K562 (cell line): ENCODE results near the gene LRP6. TPM values are rescaled to one million over a fixed set of nuclear protein-coding genes. Genes with fewer than 3 reads are reported as not detected.

Source experiments
- FOXK2 ChIP-seq, 2 experiments: fragments of 450-650 bp; IDR thresholded peaks in 1 of 2; conservative IDR thresholded peaks in 1 of 2; 2 replicates each; pipeline ENCODE4 v1.6.1; 2016; ENCODE audit warnings: low read depth in 2 of 2, mild to moderate bottlenecking in 1 of 2
- NEUROD1 ChIP-seq: fragments of 150-350 bp; IDR thresholded peaks from 2 replicates; pipeline ENCODE4 v1.6.1; 2014; ENCODE audit warnings: borderline replicate concordance, low read length, low read depth; ENCODE audit not compliant: partially characterized antibody
- NUFIP1 ChIP-seq: fragments of 450-650 bp; IDR thresholded peaks from 2 replicates; pipeline ENCODE4 v1.6.1; 2018; ENCODE audit not compliant: partially characterized antibody
- ZNF12 ChIP-seq: sonication (generic); formaldehyde crosslinking; IDR thresholded peaks from 2 replicates; pipeline ENCODE4 v1.4.0; 2020; ENCODE audit warnings: mild to moderate bottlenecking, missing genetic modification reagents
- ZNF3 ChIP-seq: fragments of 250-450 bp; sonication (Bioruptor Pico); IDR thresholded peaks from 2 replicates; pipeline ENCODE4 v1.5.0; 2021; ENCODE audit warnings: mild to moderate bottlenecking, moderate library complexity
- ZNF830 ChIP-seq: fragments of 250-450 bp; sonication (Bioruptor Pico); IDR thresholded peaks from 2 replicates; pipeline ENCODE4 v1.5.0; 2021; ENCODE audit warnings: mild to moderate bottlenecking
- polyA plus RNA-seq, 8 experiments: library from polyadenylated mRNA; depleted of rRNA in 4 of 8; stranded (reverse) in 5 of 8; unstranded in 3 of 8; fragments of >200 nt; fragmentation: Nextera tagmentation in 2 of 8; fragmentation: Illumina TruSeq in 1 of 8; extraction: Ambion mirVana in 2 of 8; extraction: Trizol in 1 of 8; gene quantifications; 2 replicates each; pipeline versions ENCODE4 v1.2.1 to v1.2.3, GENCODE V29; 2011 to 2014; ENCODE audit warnings: inconsistent platforms in 1 of 8, missing spikeins in 1 of 8
- total RNA-seq, 7 experiments: library from RNA; depleted of rRNA in 6 of 7; stranded (reverse); fragments of >200 nt in 6 of 7; fragmentation: Illumina TruSeq in 2 of 7; extraction: Trizol in 2 of 7; gene quantifications; 2 replicates each; pipeline versions ENCODE4 v1.2.1 to v1.2.3, GENCODE V29; 2011 to 2021; ENCODE audit warnings: low replicate concordance in 1 of 7
- TF ChIP-seq, protein P1 (sequence below), 2 experiments: fragments of 450-650 bp in 1 of 2; sonication (generic) in 1 of 2; formaldehyde crosslinking in 1 of 2; IDR thresholded peaks; 2 replicates each; pipeline versions ENCODE4 v1.7.1 to v1.9.0; 2016 to 2022; ENCODE audit warnings: inconsistent platforms in 1 of 2, mild to moderate bottlenecking in 1 of 2, missing genetic modification reagents in 1 of 2
- TF ChIP-seq, protein P2 (sequence below), 2 experiments: IDR thresholded peaks; 2 replicates each; pipeline ENCODE4 v1.6.1; 2011; ENCODE audit warnings: borderline replicate concordance in 1 of 2, control low read depth in 1 of 2, low read depth in 1 of 2, low read length in 1 of 2, mild to moderate bottlenecking in 1 of 2, mixed read lengths in 1 of 2, moderate library complexity in 1 of 2; ENCODE audit not compliant: insufficient read depth in 1 of 2, insufficient read length in 1 of 2, poor library complexity in 1 of 2, severe bottlenecking in 1 of 2; ENCODE audit errors: extremely low read depth in 1 of 2
- TF ChIP-seq, protein P3 (sequence below): fragments of 450-650 bp; IDR thresholded peaks from 2 replicates; pipeline ENCODE4 v1.6.1; 2016; ENCODE audit warnings: low read depth, mild to moderate bottlenecking, moderate library complexity
- TF ChIP-seq, protein P4 (sequence below): fragments of 450-650 bp; IDR thresholded peaks from 2 replicates; pipeline ENCODE4 v1.6.1; 2018; ENCODE audit not compliant: partially characterized antibody

LRP6 gene
- total and polyA plus RNA-seq, 9 of the 15 experiments (the other 6 are each of a cell fraction or from before 2014, with no cell fraction given), result 3.0 to 17.0 (median 10.8) TPM

DNA sequence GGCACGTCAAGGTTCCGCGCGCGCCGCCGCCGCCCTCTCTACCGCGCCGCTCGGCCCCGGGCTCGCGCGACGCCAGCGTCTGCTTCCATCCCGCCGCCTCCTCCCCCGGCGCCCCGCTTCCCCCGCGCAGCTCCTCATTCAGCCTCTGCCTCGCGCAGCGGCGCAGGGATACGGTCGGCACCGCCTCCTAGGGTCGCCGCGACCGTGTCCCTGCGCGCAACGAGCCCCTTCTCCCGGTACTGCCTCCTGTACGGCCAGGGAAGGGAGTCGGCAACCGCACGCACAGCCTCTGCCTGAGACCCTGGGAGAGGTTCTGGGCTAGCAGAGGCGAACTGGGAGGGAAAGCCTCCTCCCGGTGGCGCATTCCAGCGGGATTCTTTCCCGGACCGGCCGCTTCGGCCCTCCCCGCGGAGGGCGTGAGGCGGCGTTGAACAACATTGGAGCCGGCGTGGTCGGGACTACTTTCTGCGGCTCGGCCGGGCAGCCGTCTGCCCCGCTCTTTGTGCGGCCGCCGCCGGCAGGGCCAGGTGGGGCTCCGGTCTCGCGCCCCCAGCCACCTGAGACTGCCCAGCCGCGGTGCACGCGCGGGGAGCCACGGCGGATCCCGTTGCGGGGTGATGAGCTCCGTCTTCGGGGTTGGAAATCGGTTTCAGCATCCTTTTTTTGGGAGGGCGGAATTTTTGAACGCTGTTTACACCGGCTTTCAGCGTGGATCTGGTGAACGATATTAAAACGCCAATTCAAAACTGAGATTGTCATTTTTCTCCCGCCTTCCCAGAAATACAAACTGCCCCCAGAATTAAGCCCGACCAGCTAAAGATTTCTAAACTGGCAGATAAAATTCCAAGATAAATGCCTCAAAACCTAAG lies at the start of gene LRP6 (continued):
- TF ChIP-seq, protein P1, sequence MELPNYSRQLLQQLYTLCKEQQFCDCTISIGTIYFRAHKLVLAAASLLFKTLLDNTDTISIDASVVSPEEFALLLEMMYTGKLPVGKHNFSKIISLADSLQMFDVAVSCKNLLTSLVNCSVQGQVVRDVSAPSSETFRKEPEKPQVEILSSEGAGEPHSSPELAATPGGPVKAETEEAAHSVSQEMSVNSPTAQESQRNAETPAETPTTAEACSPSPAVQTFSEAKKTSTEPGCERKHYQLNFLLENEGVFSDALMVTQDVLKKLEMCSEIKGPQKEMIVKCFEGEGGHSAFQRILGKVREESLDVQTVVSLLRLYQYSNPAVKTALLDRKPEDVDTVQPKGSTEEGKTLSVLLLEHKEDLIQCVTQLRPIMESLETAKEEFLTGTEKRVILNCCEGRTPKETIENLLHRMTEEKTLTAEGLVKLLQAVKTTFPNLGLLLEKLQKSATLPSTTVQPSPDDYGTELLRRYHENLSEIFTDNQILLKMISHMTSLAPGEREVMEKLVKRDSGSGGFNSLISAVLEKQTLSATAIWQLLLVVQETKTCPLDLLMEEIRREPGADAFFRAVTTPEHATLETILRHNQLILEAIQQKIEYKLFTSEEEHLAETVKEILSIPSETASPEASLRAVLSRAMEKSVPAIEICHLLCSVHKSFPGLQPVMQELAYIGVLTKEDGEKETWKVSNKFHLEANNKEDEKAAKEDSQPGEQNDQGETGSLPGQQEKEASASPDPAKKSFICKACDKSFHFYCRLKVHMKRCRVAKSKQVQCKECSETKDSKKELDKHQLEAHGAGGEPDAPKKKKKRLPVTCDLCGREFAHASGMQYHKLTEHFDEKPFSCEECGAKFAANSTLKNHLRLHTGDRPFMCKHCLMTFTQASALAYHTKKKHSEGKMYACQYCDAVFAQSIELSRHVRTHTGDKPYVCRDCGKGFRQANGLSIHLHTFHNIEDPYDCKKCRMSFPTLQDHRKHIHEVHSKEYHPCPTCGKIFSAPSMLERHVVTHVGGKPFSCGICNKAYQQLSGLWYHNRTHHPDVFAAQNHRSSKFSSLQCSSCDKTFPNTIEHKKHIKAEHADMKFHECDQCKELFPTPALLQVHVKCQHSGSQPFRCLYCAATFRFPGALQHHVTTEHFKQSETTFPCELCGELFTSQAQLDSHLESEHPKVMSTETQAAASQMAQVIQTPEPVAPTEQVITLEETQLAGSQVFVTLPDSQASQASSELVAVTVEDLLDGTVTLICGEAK (IDR thresholded peaks at IDR 0.05), result peak; percentile 69
- TF ChIP-seq, protein P1 (CRISPR knock-in tag; IDR thresholded peaks at IDR 0.05), result no peak
- TF ChIP-seq, protein P2, sequence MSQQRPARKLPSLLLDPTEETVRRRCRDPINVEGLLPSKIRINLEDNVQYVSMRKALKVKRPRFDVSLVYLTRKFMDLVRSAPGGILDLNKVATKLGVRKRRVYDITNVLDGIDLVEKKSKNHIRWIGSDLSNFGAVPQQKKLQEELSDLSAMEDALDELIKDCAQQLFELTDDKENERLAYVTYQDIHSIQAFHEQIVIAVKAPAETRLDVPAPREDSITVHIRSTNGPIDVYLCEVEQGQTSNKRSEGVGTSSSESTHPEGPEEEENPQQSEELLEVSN (IDR thresholded peaks at IDR 0.05; ENCODE audit: borderline replicate concordance in 1 of 2, extremely low read depth in 1 of 2, insufficient read depth in 1 of 2, insufficient read length in 1 of 2, low read depth in 1 of 2, low read length in 1 of 2, poor library complexity in 1 of 2, severe bottlenecking in 1 of 2), result peak; percentile 50 to 62
- TF ChIP-seq ZNF830, result no peak
- no peak for TF ChIP-seq NUFIP1
- TF ChIP-seq FOXK2 (conservative IDR thresholded peaks at IDR 0.05 in 1 of 2, IDR thresholded peaks at IDR 0.05 in 1 of 2; ENCODE audit: low read depth in 2 of 2), result peak in 1 of 2 experiments; percentile 82; a peak in 3 of 4 replicates
- TF ChIP-seq, protein P3, sequence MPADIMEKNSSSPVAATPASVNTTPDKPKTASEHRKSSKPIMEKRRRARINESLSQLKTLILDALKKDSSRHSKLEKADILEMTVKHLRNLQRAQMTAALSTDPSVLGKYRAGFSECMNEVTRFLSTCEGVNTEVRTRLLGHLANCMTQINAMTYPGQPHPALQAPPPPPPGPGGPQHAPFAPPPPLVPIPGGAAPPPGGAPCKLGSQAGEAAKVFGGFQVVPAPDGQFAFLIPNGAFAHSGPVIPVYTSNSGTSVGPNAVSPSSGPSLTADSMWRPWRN, result peak; percentile 82
- no peak for TF ChIP-seq ZNF12 (CRISPR knock-in tag)
- no peak for TF ChIP-seq NEUROD1
- TF ChIP-seq, protein P4, sequence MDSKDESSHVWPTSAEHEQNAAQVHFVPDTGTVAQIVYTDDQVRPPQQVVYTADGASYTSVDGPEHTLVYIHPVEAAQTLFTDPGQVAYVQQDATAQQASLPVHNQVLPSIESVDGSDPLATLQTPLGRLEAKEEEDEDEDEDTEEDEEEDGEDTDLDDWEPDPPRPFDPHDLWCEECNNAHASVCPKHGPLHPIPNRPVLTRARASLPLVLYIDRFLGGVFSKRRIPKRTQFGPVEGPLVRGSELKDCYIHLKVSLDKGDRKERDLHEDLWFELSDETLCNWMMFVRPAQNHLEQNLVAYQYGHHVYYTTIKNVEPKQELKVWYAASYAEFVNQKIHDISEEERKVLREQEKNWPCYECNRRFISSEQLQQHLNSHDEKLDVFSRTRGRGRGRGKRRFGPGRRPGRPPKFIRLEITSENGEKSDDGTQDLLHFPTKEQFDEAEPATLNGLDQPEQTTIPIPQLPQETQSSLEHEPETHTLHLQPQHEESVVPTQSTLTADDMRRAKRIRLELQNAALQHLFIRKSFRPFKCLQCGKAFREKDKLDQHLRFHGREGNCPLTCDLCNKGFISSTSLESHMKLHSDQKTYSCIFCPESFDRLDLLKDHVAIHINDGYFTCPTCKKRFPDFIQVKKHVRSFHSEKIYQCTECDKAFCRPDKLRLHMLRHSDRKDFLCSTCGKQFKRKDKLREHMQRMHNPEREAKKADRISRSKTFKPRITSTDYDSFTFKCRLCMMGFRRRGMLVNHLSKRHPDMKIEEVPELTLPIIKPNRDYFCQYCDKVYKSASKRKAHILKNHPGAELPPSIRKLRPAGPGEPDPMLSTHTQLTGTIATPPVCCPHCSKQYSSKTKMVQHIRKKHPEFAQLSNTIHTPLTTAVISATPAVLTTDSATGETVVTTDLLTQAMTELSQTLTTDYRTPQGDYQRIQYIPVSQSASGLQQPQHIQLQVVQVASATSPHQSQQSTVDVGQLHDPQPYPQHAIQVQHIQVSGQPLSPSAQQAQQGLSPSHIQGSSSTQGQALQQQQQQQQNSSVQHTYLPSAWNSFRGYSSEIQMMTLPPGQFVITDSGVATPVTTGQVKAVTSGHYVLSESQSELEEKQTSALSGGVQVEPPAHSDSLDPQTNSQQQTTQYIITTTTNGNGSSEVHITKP, result no peak
- no peak for TF ChIP-seq ZNF3 (CRISPR knock-in tag)
